ENCODE results near the gene SORCS1. TPM values are rescaled to one million over a fixed set of nuclear protein-coding genes. Genes with fewer than 3 reads are reported as not detected.

SORCS1 gene
- total RNA-seq, 1 donor from 2014 or later = 13.6 TPM

- DNase-seq (ENCODE audit: low spot score, unreplicated experiment) = no peak
- Mint-ChIP-seq H3K4me3 (ENCODE audit: low read depth) (no peak overlapping the region), H3K27ac (no peak overlapping the region), H3K4me1 (ENCODE audit: low read depth) (peaks cover 20% of the 10 kb centered on the region), H3K9me3 (ENCODE audit: low read depth) (no peaks in the 10 kb centered on the region), H3K27me3 (no peaks in the 10 kb centered on the region), H3K36me3 (ENCODE audit: insufficient read depth) (peaks cover 1% of the 10 kb centered on the region)
- TF ChIP-seq CTCF (IDR thresholded peaks at IDR 0.05; ENCODE audit: unreplicated experiment) = no peak
Measured at GRCh38 chr10:106981452-106982075, 182.9 kb downstream of the SORCS1 start.

GRCh38 chr10:106980495-106981451, 183.7 kb downstream of the SORCS1 start:
- H3K36me3 Mint-ChIP-seq (ENCODE audit: insufficient read depth) = peaks cover 1% of the 10 kb centered on the region
- DNase-seq (ENCODE audit: low spot score, unreplicated experiment) = no peak
- H3K27ac Mint-ChIP-seq = peak overlapping the region; percentile 31
- no peak for TF ChIP-seq CTCF (IDR thresholded peaks at IDR 0.05; ENCODE audit: unreplicated experiment)
- H3K9me3 Mint-ChIP-seq (ENCODE audit: low read depth) = no peaks in the 10 kb centered on the region
- no peak overlapping the region for H3K4me3 Mint-ChIP-seq (ENCODE audit: low read depth)
- peaks cover 20% of the 10 kb centered on the region for H3K4me1 Mint-ChIP-seq (ENCODE audit: low read depth)
- no peaks in the 10 kb centered on the region for H3K27me3 Mint-ChIP-seq

- DNase-seq (ENCODE audit: low spot score, unreplicated experiment) = no peak
- peaks cover 20% of the 10 kb centered on the region for H3K4me1 Mint-ChIP-seq (ENCODE audit: low read depth)
- no peak overlapping the region for H3K4me3 Mint-ChIP-seq (ENCODE audit: low read depth)
- TF ChIP-seq CTCF (IDR thresholded peaks at IDR 0.05; ENCODE audit: unreplicated experiment) = no peak
- no peaks in the 10 kb centered on the region for H3K27me3 Mint-ChIP-seq
- H3K9me3 Mint-ChIP-seq (ENCODE audit: low read depth) = no peaks in the 10 kb centered on the region
- H3K36me3 Mint-ChIP-seq (ENCODE audit: insufficient read depth) = peaks cover 1% of the 10 kb centered on the region
- H3K27ac Mint-ChIP-seq = no peak overlapping the region
Measured at GRCh38 chr10:106978756-106979155, 185.8 kb downstream of the SORCS1 start.

GRCh38 chr10:106973716-106974115, 190.8 kb downstream of the SORCS1 start:
- no peaks in the 10 kb centered on the region for H3K27me3 Mint-ChIP-seq
- DNase-seq (ENCODE audit: low spot score, unreplicated experiment) = no peak
- no peak for TF ChIP-seq CTCF (IDR thresholded peaks at IDR 0.05; ENCODE audit: unreplicated experiment)
- H3K4me3 Mint-ChIP-seq (ENCODE audit: low read depth) = no peak overlapping the region
- peaks cover 3% of the 10 kb centered on the region for H3K36me3 Mint-ChIP-seq (ENCODE audit: insufficient read depth)
- H3K4me1 Mint-ChIP-seq (ENCODE audit: low read depth) = peaks cover 16% of the 10 kb centered on the region
- H3K27ac Mint-ChIP-seq = no peak overlapping the region
- peaks cover 3% of the 10 kb centered on the region for H3K9me3 Mint-ChIP-seq (ENCODE audit: low read depth)

GRCh38 chr10:106973288-106973687, 191.2 kb downstream of the SORCS1 start:
- Mint-ChIP-seq H3K4me1 (ENCODE audit: low read depth) (peaks cover 20% of the 10 kb centered on the region), H3K9me3 (ENCODE audit: low read depth) (peaks cover 3% of the 10 kb centered on the region)

More at GRCh38 chr10:106973288-106973687, 191.2 kb downstream of the SORCS1 start:
- DNase-seq (ENCODE audit: low spot score, unreplicated experiment) = no peak
- H3K36me3 Mint-ChIP-seq (ENCODE audit: insufficient read depth) = peaks cover 3% of the 10 kb centered on the region
- no peaks in the 10 kb centered on the region for H3K27me3 Mint-ChIP-seq
- no peak overlapping the region for H3K4me3 Mint-ChIP-seq (ENCODE audit: low read depth)
- no peak for TF ChIP-seq CTCF (IDR thresholded peaks at IDR 0.05; ENCODE audit: unreplicated experiment)
- H3K27ac Mint-ChIP-seq = no peak overlapping the region
